ENCODE results near the gene ANKRD40CL. TPM values are rescaled to one million over a fixed set of nuclear protein-coding genes. Genes with fewer than 3 reads are reported as not detected.
"Not testable (repeated sequence)": the region's sequence is repeated elsewhere in the genome, so short reads cannot be mapped to it uniquely, and the experiment has no call there.

ANKRD40CL gene
- polyA plus RNA-seq (ENCODE audit: insufficient read length in 3 of 3), result under 1 TPM; 0.13 to 0.35 (median 0.30) TPM
- long read RNA-seq, donor 1, result 0 reads
- long read RNA-seq, donor 2, result 0 reads
- long read RNA-seq, donor 3, result 0 reads
- long read RNA-seq, donor 4, result 0 reads
- long read RNA-seq, donor 5, partial matches to known transcripts, result 0 of 2 reads
- long read RNA-seq, donor 5, other reads (novel, unspliced or antisense), result 0 of 2 reads
- long read RNA-seq, donor 6, result 0 reads
- long read RNA-seq, donor 7, partial matches to known transcripts, result 0 of 1 reads
- long read RNA-seq, donor 7, other reads (novel, unspliced or antisense), result 0 of 1 reads
- long read RNA-seq, donor 8, result 0 reads
- long read RNA-seq, donor 9, partial matches to known transcripts, result 0 of 1 reads
- long read RNA-seq, donor 9, other reads (novel, unspliced or antisense), result 0 of 1 reads
- long read RNA-seq, donor 10, result 0 reads
- long read RNA-seq, donor 11, partial matches to known transcripts, result 0 of 1 reads
- long read RNA-seq, donor 11, other reads (novel, unspliced or antisense), result 0 of 1 reads
- long read RNA-seq, donor 12, result 0 reads
- long read RNA-seq, donor 13, result 0 reads
- long read RNA-seq, donor 14, result 0 reads
- long read RNA-seq, donor 15, result 0 reads
- long read RNA-seq, donor 16, partial matches to known transcripts, result 0 of 1 reads
- long read RNA-seq, donor 16, other reads (novel, unspliced or antisense), result 0 of 1 reads

GRCh38 chr17:50767446-50767845, at the start of gene ANKRD40CL:
TSS of gene ANKRD40CL (minus strand) at chr17:50767518. CDS start at chr17:50766913, 605 bp downstream.
- no peak for DNase-seq

- no peak for DNase-seq
Observed at GRCh38 chr17:50816271-50816670, 49.0 kb upstream of the ANKRD40CL start.

GRCh38 chr17:50815400-50815799, 48.1 kb upstream of the ANKRD40CL start:
- DNase-seq, result no peak

- DNase-seq, result no peak
Observed at GRCh38 chr17:50813583-50813982, 46.3 kb upstream of the ANKRD40CL start.

- DNase-seq, result no peak
Observed at GRCh38 chr17:50808888-50809287, 41.6 kb upstream of the ANKRD40CL start.

- no peak for DNase-seq
Observed at GRCh38 chr17:50808413-50808812, 41.1 kb upstream of the ANKRD40CL start.

GRCh38 chr17:50807675-50808074, 40.4 kb upstream of the ANKRD40CL start:
- no peak for DNase-seq

- DNase-seq, result no peak
Observed at GRCh38 chr17:50807009-50807408, 39.7 kb upstream of the ANKRD40CL start.

- no peak for DNase-seq
Observed at GRCh38 chr17:50806141-50806643, 38.9 kb upstream of the ANKRD40CL start.

GRCh38 chr17:50805486-50805885, 38.2 kb upstream of the ANKRD40CL start:
- DNase-seq, result no peak

GRCh38 chr17:50804749-50805475, 37.6 kb upstream of the ANKRD40CL start:
- DNase-seq, result not testable (repeated sequence)

GRCh38 chr17:50803676-50804075, 36.4 kb upstream of the ANKRD40CL start:
- DNase-seq, result no peak

- DNase-seq, result no peak
Observed at GRCh38 chr17:50802609-50803571, 35.6 kb upstream of the ANKRD40CL start.

- no peak for DNase-seq
Observed at GRCh38 chr17:50800196-50800700, 32.9 kb upstream of the ANKRD40CL start.

- no peak for DNase-seq
Observed at GRCh38 chr17:50799582-50799981, 32.3 kb upstream of the ANKRD40CL start.

GRCh38 chr17:50798424-50799288, 31.3 kb upstream of the ANKRD40CL start:
- no peak for DNase-seq

- no peak for DNase-seq
Observed at GRCh38 chr17:50797135-50797810, 30.0 kb upstream of the ANKRD40CL start.

GRCh38 chr17:50794361-50794760, 27.0 kb upstream of the ANKRD40CL start:
- no peak for DNase-seq

GRCh38 chr17:50793007-50793406, 25.7 kb upstream of the ANKRD40CL start:
- DNase-seq, result no peak
